Adrenal gland (tissue), 12 donors: ENCODE results near the gene SBK2. TPM values are rescaled to one million over a fixed set of nuclear protein-coding genes. Genes with fewer than 3 reads are reported as not detected.

Experiments used
- DNase-seq, 7 donors: peaks; one replicate each; pipeline ENCODE4 v3.0.0-alpha.2; 2019 to 2020
- H3K27ac ChIP-seq, 5 donors: fragments of 200-600 bp; sonication (generic) in 4 of 5; 1 replicate in 3 of 5; 2 replicates in 2 of 5; pipeline versions ENCODE4 v1.5.1 to v1.8.0; 2016 to 2020; ENCODE audit warnings: mild to moderate bottlenecking in 1 of 5
- H3K27me3 ChIP-seq: fragments of 200-600 bp; 2 replicates; pipeline ENCODE4 v1.8.0; 2021
- H3K36me3 ChIP-seq, 2 donors: fragments of 200-600 bp; replicated peaks in 1 of 2; 1 replicate in 1 of 2; 2 replicates in 1 of 2; pipeline versions ENCODE4 v1.5.1 to v1.8.0; 2018 to 2022
- H3K4me1 ChIP-seq, 2 donors: fragments of 200-600 bp; replicated peaks in 1 of 2; 1 replicate in 1 of 2; 2 replicates in 1 of 2; pipeline versions ENCODE4 v1.5.1 to v1.8.0; 2018 to 2021
- H3K4me3 ChIP-seq, 4 donors: fragments of 200-600 bp; sonication (generic) in 3 of 4; one replicate each; pipeline ENCODE4 v1.5.1; 2016 to 2018
- H3K9me3 ChIP-seq, 3 donors: fragments of 200-600 bp; sonication (generic) in 1 of 3; replicated peaks in 1 of 3; 1 replicate in 2 of 3; 2 replicates in 1 of 3; pipeline versions ENCODE4 v1.5.1 to v1.8.0; 2016 to 2021
- POLR2A ChIP-seq, 2 donors: fragments of 450-650 bp; IDR thresholded peaks; one replicate each; pipeline ENCODE4 v1.6.1; 2017; ENCODE audit warnings: antibody characterized with exemption in 2 of 2, mild to moderate bottlenecking in 2 of 2, moderate library complexity in 1 of 2
- WGBS, 4 donors: extraction: QIAGEN DNeasy Blood & Tissue Kit in 2 of 4; methylation state at CpG; one replicate each; pipeline versions ENCODE4 v1.1.5 to v1.1.7; 2013 to 2017; 5-methylcytosine and 5-hydroxymethylcytosine counted together
- intact Hi-C, 2 donors: fragments of 100-400 bp; cut with DNase I; formaldehyde crosslinking; loops; one replicate each; pipeline versions ENCODE4 v1.14.1 to v1.15.0; 2022 to 2023
- polyA plus RNA-seq, 3 donors: library from polyadenylated mRNA; stranded (reverse); fragments of 200-250 nt in 2 of 3; fragments of 350-450 nt in 1 of 3; fragmentation: Illumina TruSeq in 1 of 3; extraction: RNeasy Lipid Tissue Mini Kit (QIAGEN cat#74804) in 1 of 3; gene quantifications; one replicate each; pipeline ENCODE4 v1.2.3, GENCODE V29; 2013 to 2014
- total RNA-seq, 9 donors: library from RNA; depleted of rRNA in 4 of 9; stranded (reverse); fragments of >200 nt in 4 of 9; fragments of 120-200 nt in 1 of 9; fragmentation: NEBNext Ultra II Directional in 1 of 9; extraction: Animal tissue kit (Norgen Biotek cat#: 25700) in 1 of 9; gene quantifications; one replicate each; pipeline versions ENCODE4 v1.1.0 to v1.2.4, GENCODE V29; 2013 to 2023
- TF ChIP-seq, protein P1 (sequence below), 6 experiments: fragments of 450-650 bp in 4 of 6; fragments of 200-600 bp in 2 of 6; sonication (generic) in 1 of 6; IDR thresholded peaks; 1 replicate in 5 of 6; 2 replicates in 1 of 6; pipeline versions ENCODE4 v1.5.1 to v1.8.0; 2016 to 2021; ENCODE audit warnings: antibody characterized with exemption in 6 of 6, mild to moderate bottlenecking in 2 of 6, moderate library complexity in 1 of 6
- donor health status: healthy with polysubstance abuse.
- donor health status: Bipolar disorder and iron deficiency.
- donor health status: DM: yes; HTN: yes; CAD: no.
- donor health status: DM: no; HTN: no; CAD: no.
- donor health status: DM: no; HTN: no; CAD: no.
- donor health status: DM: yes; HTN: yes; CAD: no.

The SBK2 gene
- total and polyA plus RNA-seq, 12 donors: not detected

DNA sequence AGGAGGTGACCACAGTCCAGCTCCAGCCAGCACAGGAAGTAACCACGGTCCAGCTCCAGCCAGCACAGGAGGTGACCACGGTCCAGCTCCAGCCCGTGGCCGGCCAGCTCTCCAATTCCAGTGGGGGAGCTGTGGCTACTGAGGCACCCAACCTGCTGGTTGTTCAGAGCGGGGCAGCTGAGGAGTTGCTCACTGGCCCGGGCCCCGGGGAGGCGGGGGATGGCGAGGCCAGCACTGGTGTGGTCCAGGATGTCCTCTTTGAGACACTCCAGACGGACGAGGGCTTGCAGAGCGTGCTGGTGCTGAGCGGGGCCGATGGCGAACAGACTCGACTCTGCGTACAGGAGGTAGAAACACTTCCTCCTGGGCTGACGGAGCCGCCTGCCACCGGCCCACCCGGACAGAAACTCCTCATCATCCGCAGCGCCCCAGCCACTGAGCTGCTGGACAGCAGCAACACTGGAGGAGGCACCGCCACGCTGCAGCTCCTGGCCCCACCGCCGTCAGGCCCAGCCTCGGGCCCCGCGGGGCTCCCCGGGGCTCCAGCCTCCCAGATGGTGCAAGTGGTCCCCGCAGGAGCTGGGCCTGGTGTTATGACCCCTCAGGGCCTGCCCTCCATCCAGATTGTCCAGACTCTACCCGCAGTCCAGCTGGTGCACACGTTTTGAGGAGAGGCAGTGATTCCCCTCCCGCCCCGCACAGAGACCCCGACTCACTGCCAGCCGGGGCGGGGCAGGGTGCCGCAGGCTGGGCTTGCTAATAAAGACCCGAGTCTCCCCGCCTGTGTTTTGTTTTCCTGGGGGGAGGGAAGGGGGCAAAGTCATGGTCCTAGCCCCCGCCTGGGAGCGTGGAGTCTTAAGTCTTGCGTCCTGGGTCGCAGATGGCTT is 53.0 kb downstream of the SBK2 start:
- intact Hi-C loops: no loop called here
- peak in 1 of 7 donors; percentile 26 for DNase-seq
- Histone ChIP-seq H3K4me3 (peak overlapping the region in 1 of 4 donors; percentile 73), H3K27me3 (no peaks in the 10 kb centered on the region), H3K4me1 (peaks cover 38 to 46% of the 10 kb centered on the region in 2 donors), H3K36me3 (peaks cover 0 to 15% of the 10 kb centered on the region in 2 donors), H3K9me3 (no peaks in the 10 kb centered on the region), H3K27ac (peak overlapping the region in 2 of 5 donors; percentile 96 to 97)
- WGBS, 4 donors: 77 to 86% (median 81%) methylated on average over 9 to 46 of the region's 46 CpGs
- TF ChIP-seq POLR2A (IDR thresholded peaks at IDR 0.05): no peak
- TF ChIP-seq, protein P1, sequence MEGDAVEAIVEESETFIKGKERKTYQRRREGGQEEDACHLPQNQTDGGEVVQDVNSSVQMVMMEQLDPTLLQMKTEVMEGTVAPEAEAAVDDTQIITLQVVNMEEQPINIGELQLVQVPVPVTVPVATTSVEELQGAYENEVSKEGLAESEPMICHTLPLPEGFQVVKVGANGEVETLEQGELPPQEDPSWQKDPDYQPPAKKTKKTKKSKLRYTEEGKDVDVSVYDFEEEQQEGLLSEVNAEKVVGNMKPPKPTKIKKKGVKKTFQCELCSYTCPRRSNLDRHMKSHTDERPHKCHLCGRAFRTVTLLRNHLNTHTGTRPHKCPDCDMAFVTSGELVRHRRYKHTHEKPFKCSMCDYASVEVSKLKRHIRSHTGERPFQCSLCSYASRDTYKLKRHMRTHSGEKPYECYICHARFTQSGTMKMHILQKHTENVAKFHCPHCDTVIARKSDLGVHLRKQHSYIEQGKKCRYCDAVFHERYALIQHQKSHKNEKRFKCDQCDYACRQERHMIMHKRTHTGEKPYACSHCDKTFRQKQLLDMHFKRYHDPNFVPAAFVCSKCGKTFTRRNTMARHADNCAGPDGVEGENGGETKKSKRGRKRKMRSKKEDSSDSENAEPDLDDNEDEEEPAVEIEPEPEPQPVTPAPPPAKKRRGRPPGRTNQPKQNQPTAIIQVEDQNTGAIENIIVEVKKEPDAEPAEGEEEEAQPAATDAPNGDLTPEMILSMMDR (IDR thresholded peaks at IDR 0.05): no peak

DNA sequence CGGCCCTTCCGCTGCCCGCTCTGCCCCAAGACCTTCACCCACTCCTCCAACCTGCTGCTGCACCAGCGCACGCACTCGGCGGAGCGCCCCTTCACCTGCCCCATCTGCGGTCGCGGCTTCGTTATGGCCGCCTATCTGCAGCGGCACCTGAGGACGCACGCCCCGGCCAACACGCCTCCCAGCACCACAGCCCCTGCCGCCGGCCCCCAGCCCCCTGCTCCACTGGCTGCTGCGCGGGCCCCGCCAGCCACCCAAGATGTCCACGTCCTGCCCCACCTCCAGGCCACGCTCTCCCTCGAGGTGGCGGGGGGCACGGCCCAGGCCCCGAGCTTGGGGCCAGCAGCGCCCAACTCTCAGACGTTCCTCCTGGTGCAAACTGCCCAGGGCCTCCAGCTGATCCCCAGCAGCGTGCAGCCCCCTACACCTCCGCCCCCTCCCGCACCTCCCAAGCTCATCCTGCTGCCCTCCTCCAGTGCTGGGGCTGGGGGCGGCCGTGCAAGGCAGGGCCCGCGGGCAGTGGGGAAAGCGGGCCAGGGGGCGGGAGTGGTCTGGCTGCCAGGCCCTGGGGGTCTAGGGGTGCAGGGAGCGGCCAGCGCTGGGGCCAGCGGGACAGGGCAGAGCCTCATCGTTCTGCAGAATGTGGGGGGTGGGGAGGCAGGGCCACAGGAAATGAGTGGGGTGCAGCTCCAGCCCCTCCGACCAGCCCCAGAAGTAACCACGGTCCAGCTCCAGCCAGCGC is 53.8 kb downstream of the SBK2 start:
- 89 to 96% (median 93%) methylated on average over 34 to 47 of the region's 47 CpGs for WGBS, 4 donors
- Histone ChIP-seq H3K36me3 (peaks cover 0 to 15% of the 10 kb centered on the region in 2 donors), H3K4me3 (no peak overlapping the region), H3K9me3 (no peaks in the 10 kb centered on the region), H3K4me1 (peaks cover 38 to 47% of the 10 kb centered on the region in 2 donors), H3K27me3 (no peaks in the 10 kb centered on the region), H3K27ac (no peak overlapping the region)
- TF ChIP-seq, protein P1 (IDR thresholded peaks at IDR 0.05): no peak
- TF ChIP-seq POLR2A (IDR thresholded peaks at IDR 0.05): no peak
- intact Hi-C loops: no loop called here
- DNase-seq: peak in 1 of 7 donors; percentile 24

DNA sequence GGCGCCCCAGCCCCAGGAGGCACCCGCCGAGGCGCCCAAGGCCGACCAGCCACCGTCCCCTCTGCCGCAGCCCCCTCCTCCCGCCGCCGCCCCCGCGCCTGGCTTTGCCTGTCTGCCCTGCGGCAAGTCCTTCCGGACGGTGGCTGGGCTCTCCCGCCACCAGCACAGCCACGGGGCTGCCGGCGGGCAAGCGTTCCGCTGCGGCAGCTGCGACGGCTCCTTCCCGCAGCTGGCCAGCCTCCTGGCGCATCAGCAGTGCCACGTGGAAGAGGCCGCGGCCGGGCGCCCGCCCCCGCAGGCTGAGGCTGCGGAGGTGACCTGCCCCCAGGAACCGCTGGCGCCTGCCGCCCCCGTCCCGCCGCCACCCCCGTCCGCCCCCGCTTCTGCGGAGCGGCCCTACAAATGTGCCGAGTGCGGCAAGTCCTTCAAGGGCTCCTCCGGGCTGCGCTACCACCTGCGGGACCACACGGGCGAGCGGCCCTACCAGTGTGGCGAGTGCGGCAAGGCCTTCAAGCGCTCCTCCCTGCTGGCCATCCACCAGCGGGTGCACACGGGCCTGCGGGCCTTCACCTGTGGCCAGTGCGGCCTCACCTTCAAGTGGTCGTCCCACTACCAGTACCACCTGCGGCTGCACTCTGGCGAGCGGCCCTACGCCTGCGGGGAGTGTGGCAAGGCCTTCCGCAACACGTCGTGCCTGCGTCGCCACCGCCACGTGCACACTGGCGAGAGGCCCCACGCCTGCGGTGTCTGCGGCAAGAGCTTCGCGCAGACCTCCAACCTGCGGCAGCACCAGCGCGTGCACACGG is 54.6 kb downstream of the SBK2 start:
- peak in 1 of 7 donors; percentile 26 for DNase-seq
- 80 to 93% (median 84%) methylated on average over 23 to 83 of the region's 83 CpGs for WGBS, 4 donors
- H3K27ac ChIP-seq: no peak overlapping the region
- H3K4me3 ChIP-seq: no peak overlapping the region
- H3K4me1 ChIP-seq: peaks cover 33 to 48% of the 10 kb centered on the region in 2 donors
- no peaks in the 10 kb centered on the region for H3K27me3 ChIP-seq
- H3K36me3 ChIP-seq: peaks cover 0 to 15% of the 10 kb centered on the region in 2 donors
- no peaks in the 10 kb centered on the region for H3K9me3 ChIP-seq
- intact Hi-C loops: no loop called here
- no peak for TF ChIP-seq POLR2A (IDR thresholded peaks at IDR 0.05)
- TF ChIP-seq, protein P1 (IDR thresholded peaks at IDR 0.05): no peak
